ENCODE measurements around the gene MMD2.

DNA sequence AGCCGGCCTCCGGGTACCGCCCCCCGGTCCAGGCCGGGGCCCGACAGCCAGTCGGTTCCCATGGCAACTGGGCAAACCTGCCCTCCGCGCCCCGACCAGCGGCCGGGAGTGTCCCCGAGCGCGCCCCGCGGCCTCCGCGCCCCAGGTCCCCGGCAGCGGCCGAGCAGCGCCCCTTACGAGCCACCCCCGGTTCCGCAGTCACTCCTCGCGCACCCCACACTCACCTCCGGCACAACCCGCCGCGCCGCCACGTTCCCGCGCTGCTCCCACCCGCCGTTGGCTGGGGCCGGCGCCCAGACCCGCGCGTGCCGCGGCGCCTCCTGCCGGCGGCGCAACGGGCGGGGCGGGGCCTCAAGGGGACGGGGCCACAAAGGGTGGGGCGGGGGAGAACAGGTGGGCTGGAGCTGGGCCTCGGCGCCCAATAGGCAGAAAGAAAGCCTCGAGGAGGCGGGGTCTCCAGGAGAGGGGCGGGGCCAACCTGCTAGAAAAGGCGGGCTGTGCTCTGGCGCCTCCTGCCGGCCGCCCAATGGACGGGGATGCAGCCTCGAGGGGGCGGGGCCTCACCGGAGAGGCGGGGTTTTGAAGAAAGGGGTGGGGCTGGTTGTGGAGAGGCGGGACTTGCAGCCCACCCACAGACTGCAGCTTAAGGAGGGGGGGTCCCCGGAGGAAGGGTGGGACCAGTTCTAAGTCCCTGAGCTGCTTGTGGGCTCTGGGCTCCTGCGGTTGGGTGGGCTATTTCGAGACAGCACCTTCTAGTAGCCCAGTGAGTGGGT is 75.4 kb downstream of the MMD2 start, which contains the start of gene RADIL:
- TF ChIP-seq POLR2A (IDR thresholded peaks at IDR 0.05) = no peak
- TF ChIP-seq, protein P1, sequence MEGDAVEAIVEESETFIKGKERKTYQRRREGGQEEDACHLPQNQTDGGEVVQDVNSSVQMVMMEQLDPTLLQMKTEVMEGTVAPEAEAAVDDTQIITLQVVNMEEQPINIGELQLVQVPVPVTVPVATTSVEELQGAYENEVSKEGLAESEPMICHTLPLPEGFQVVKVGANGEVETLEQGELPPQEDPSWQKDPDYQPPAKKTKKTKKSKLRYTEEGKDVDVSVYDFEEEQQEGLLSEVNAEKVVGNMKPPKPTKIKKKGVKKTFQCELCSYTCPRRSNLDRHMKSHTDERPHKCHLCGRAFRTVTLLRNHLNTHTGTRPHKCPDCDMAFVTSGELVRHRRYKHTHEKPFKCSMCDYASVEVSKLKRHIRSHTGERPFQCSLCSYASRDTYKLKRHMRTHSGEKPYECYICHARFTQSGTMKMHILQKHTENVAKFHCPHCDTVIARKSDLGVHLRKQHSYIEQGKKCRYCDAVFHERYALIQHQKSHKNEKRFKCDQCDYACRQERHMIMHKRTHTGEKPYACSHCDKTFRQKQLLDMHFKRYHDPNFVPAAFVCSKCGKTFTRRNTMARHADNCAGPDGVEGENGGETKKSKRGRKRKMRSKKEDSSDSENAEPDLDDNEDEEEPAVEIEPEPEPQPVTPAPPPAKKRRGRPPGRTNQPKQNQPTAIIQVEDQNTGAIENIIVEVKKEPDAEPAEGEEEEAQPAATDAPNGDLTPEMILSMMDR (IDR thresholded peaks at IDR 0.05) = peak in 4 of 6 experiments; percentile 35 to 70 (median 62)

Measured in adrenal gland (tissue), 5 donors.